Fibroblast of skin of right quadriceps (primary cell): Measurements from ENCODE around the gene BRF1.
A peak's percentile ranks its signal among the peaks of the same experiment; 100 is the strongest.
"Not testable (repeated sequence)": the region's sequence is repeated elsewhere in the genome, so short reads cannot be mapped to it uniquely, and the experiment has no call there.

ENCODE experiments used
- DNase-seq: peaks from one replicate; pipeline ENCODE4 v3.0.0-alpha.2; 2013

BRF1 gene

GRCh38 chr14:105300542-105301102 is at the start of gene BRF1:
Gene BRF1, minus strand, starts transcription at chr14:105301001. Its CDS starts 372 bp downstream, at chr14:105300629.
- DNase-seq, result peak; percentile 92

- DNase-seq, result no peak
Observed at GRCh38 chr14:105349992-105350391, 49.2 kb upstream of the BRF1 start.

- no peak for DNase-seq
Observed at GRCh38 chr14:105348945-105349699, 48.3 kb upstream of the BRF1 start.

GRCh38 chr14:105348169-105348944 is 47.6 kb upstream of the BRF1 start:
- no peak for DNase-seq

- no peak for DNase-seq
Observed at GRCh38 chr14:105347587-105347968, 46.8 kb upstream of the BRF1 start.

GRCh38 chr14:105346876-105347586 is 46.2 kb upstream of the BRF1 start:
- DNase-seq, result no peak

- no peak for DNase-seq
Observed at GRCh38 chr14:105346200-105346533, 45.4 kb upstream of the BRF1 start.

GRCh38 chr14:105343194-105343593 is 42.4 kb upstream of the BRF1 start:
- DNase-seq, result peak; percentile 15

- DNase-seq, result no peak
Observed at GRCh38 chr14:105340821-105341733, 40.3 kb upstream of the BRF1 start.

GRCh38 chr14:105337966-105338741 is 37.4 kb upstream of the BRF1 start:
- DNase-seq, result no peak

- DNase-seq, result no peak
Observed at GRCh38 chr14:105337433-105337832, 36.6 kb upstream of the BRF1 start.

GRCh38 chr14:105336477-105337287 is 35.9 kb upstream of the BRF1 start:
- no peak for DNase-seq

GRCh38 chr14:105335735-105336476 is 35.1 kb upstream of the BRF1 start:
- no peak for DNase-seq

GRCh38 chr14:105335231-105335542 is 34.4 kb upstream of the BRF1 start:
- not testable (repeated sequence) for DNase-seq

- DNase-seq, result no peak
Observed at GRCh38 chr14:105334383-105335230, 33.8 kb upstream of the BRF1 start.

GRCh38 chr14:105333613-105334364 is 33.0 kb upstream of the BRF1 start:
- no peak for DNase-seq

GRCh38 chr14:105333020-105333490 is 32.3 kb upstream of the BRF1 start:
- DNase-seq, result no peak

GRCh38 chr14:105332350-105332874 is 31.6 kb upstream of the BRF1 start:
- no peak for DNase-seq
